GM12878 (cell line): ENCODE data around the gene ZMIZ1. TPM values are rescaled to one million over a fixed set of nuclear protein-coding genes. Genes with fewer than 3 reads are reported as not detected.

ENCODE experiments used
- ATF7 ChIP-seq: fragments of 450-650 bp; IDR thresholded peaks from 2 replicates; pipeline ENCODE4 v1.6.1; 2016; ENCODE audit warnings: low read depth, mild to moderate bottlenecking
- BMI1 ChIP-seq: fragments of 450-650 bp; IDR thresholded peaks from 2 replicates; pipeline ENCODE4 v1.6.1; 2016; ENCODE audit warnings: mild to moderate bottlenecking, moderate library complexity, borderline replicate concordance
- CBX3 ChIP-seq: fragments of 200-600 bp; sonication (generic); IDR thresholded peaks from 2 replicates; pipeline ENCODE4 v1.6.1; 2016; ENCODE audit warnings: low read depth, borderline replicate concordance
- CREM ChIP-seq: IDR thresholded peaks from 2 replicates; pipeline ENCODE4 v1.6.1; 2014; ENCODE audit warnings: antibody characterized with exemption, low read depth
- DPF2 ChIP-seq: fragments of 450-650 bp; IDR thresholded peaks from 2 replicates; pipeline ENCODE4 v1.6.1; 2017; ENCODE audit warnings: mild to moderate bottlenecking
- EED ChIP-seq: sonication (generic); IDR thresholded peaks from 2 replicates; pipeline ENCODE4 v1.6.1; 2016; ENCODE audit warnings: antibody characterized with exemption, low read depth
- GABPA ChIP-seq: IDR thresholded peaks from 2 replicates; pipeline ENCODE4 v1.6.1; 2014; ENCODE audit warnings: antibody characterized with exemption, low read depth, mild to moderate bottlenecking, inconsistent platforms
- GATAD2B ChIP-seq: fragments of 450-650 bp; conservative IDR thresholded peaks from 2 replicates; pipeline ENCODE4 v1.6.1; 2017; ENCODE audit warnings: low read depth, mild to moderate bottlenecking, moderate library complexity
- KDM1A ChIP-seq: fragments of 200-600 bp; sonication (generic); IDR thresholded peaks from 2 replicates; pipeline ENCODE4 v1.6.1; 2016; ENCODE audit warnings: borderline replicate concordance
- KLF5 ChIP-seq: fragments of 450-650 bp; IDR thresholded peaks from 2 replicates; pipeline ENCODE4 v1.6.1; 2014; ENCODE audit warnings: mild to moderate bottlenecking; ENCODE audit not compliant: partially characterized antibody
- MYC ChIP-seq: IDR thresholded peaks from 2 replicates; pipeline ENCODE4 v1.6.1; 2011; ENCODE audit warnings: mild to moderate bottlenecking, low read length, moderate library complexity, inconsistent platforms; ENCODE audit not compliant: insufficient read depth, insufficient replicate concordance, insufficient read length, severe bottlenecking
- NBN ChIP-seq: fragments of 450-650 bp; IDR thresholded peaks from 2 replicates; pipeline ENCODE4 v1.6.1; 2016
- NRF1 ChIP-seq: conservative IDR thresholded peaks from 2 replicates; pipeline ENCODE4 v1.6.1; 2011; ENCODE audit warnings: mild to moderate bottlenecking, low read depth, low read length, improper control_type of control experiment
- PAX5 ChIP-seq: IDR thresholded peaks from 2 replicates; pipeline ENCODE4 v1.6.1; 2011; ENCODE audit warnings: low read depth, low read length, borderline replicate concordance
- POU2F2 ChIP-seq: IDR thresholded peaks from 3 replicates; pipeline ENCODE4 v1.6.1; 2011; ENCODE audit warnings: low read depth, mild to moderate bottlenecking, low read length, borderline replicate concordance
- RB1 ChIP-seq: fragments of 450-650 bp; formaldehyde crosslinking; IDR thresholded peaks from 2 replicates; pipeline ENCODE4 v1.6.1; 2017; ENCODE audit warnings: mild to moderate bottlenecking, borderline replicate concordance
- SIN3A ChIP-seq: IDR thresholded peaks from 2 replicates; pipeline ENCODE4 v1.6.1; 2012; ENCODE audit warnings: low read depth, low read length, improper control_type of control experiment
- SMAD5 ChIP-seq: IDR thresholded peaks from 2 replicates; pipeline ENCODE4 v1.6.1; 2016; ENCODE audit warnings: antibody characterized with exemption, low read depth
- SMARCA5 ChIP-seq: fragments of 450-650 bp; IDR thresholded peaks from 2 replicates; pipeline ENCODE4 v1.6.1; 2017; ENCODE audit warnings: mild to moderate bottlenecking
- SUPT20H ChIP-seq: IDR thresholded peaks from 2 replicates; pipeline ENCODE4 v1.6.1; 2011; ENCODE audit warnings: low read depth, mild to moderate bottlenecking, low read length, moderate library complexity, borderline replicate concordance; ENCODE audit not compliant: control insufficient read depth
- TAF1 ChIP-seq: IDR thresholded peaks from 2 replicates; pipeline ENCODE4 v1.6.1; 2011; ENCODE audit warnings: mild to moderate bottlenecking, low read depth, low read length, borderline replicate concordance
- ZNF384 ChIP-seq: IDR thresholded peaks from 2 replicates; pipeline ENCODE4 v1.6.1; 2012; ENCODE audit warnings: low read depth, mild to moderate bottlenecking, low read length, improper control_type of control experiment, borderline replicate concordance
- polyA plus RNA-seq, 11 experiments: library from polyadenylated mRNA; depleted of rRNA in 4 of 11; unstranded in 6 of 11; stranded (reverse) in 5 of 11; fragments of >200 nt; fragmentation: Nextera tagmentation in 4 of 11; fragmentation: Illumina TruSeq in 1 of 11; extraction: Ambion mirVana in 4 of 11; extraction: Trizol in 1 of 11; gene quantifications; 1 replicate in 1 of 11; 2 replicates in 10 of 11; pipeline versions ENCODE4 v1.2.1 to v1.2.3, GENCODE V29; 2011 to 2016; ENCODE audit warnings: inconsistent platforms in 2 of 11, missing spikeins in 2 of 11, low read depth in 1 of 11
- total RNA-seq, 4 experiments: library from RNA; depleted of rRNA in 3 of 4; stranded (reverse); fragments of >200 nt in 3 of 4; fragmentation: Illumina TruSeq in 1 of 4; extraction: Trizol in 1 of 4; gene quantifications; 2 replicates each; pipeline versions ENCODE4 v1.2.1 to v1.2.3, GENCODE V29; 2013 to 2021
- TF ChIP-seq, protein P1 (sequence below): fragments of 450-650 bp; IDR thresholded peaks from 2 replicates; pipeline ENCODE4 v1.6.1; 2018; ENCODE audit warnings: mild to moderate bottlenecking, low read depth, moderate library complexity; ENCODE audit not compliant: partially characterized antibody
- TF ChIP-seq, protein P2 (sequence below): IDR thresholded peaks from 2 replicates; pipeline ENCODE4 v1.6.1; 2012; ENCODE audit warnings: low read depth, low read length, improper control_type of control experiment
- TF ChIP-seq, protein P3 (sequence below): fragments of 450-650 bp; IDR thresholded peaks from 2 replicates; pipeline ENCODE4 v1.6.1; 2018; ENCODE audit warnings: borderline replicate concordance, mild to moderate bottlenecking; ENCODE audit not compliant: partially characterized antibody
- TF ChIP-seq, protein P4 (sequence below): IDR thresholded peaks from 2 replicates; pipeline ENCODE4 v1.6.1; 2011; ENCODE audit warnings: low read depth, mild to moderate bottlenecking, low read length, moderate library complexity, borderline replicate concordance; ENCODE audit errors: extremely low read depth

ZMIZ1 gene
- total and polyA plus RNA-seq, 10 of the 15 experiments (the other 5 are each of a cell fraction or from before 2014, with no cell fraction given): 3.1 to 82.3 (median 14.9) TPM

DNA sequence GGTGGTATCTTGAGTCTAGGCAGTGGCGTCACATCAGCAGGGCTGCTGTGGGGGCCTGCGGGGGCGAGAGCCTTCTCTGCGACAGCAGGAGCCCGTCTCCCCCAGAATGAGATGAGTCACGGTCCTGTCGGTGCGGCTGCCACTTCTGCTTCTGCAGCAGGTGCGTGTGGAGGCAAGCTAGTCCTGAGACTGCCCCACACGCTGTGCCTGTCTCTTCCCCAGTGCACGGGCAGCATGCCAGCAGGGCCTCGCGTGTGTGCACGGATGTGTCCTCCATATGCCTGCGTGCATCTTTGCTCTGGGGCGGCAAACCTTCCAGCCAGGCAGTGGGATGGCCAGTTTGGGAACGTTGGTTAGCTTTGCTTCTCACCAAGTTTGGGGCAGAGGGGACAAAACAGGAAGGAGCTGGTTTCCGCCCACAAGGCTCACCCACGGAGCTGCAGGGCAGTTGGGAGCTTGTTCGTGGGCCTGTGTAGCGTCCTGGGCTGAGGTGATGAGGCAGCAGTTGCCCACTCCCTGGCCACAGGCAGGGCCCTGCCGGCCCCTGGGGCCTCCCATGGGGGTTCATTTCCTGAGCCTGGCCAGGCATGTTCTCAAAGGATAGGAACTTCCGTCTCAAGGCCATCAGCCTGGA is 217.7 kb downstream of the ZMIZ1 start (continued):
- TF ChIP-seq GATAD2B (peak; percentile 99), CBX3 (no peak), KDM1A (no peak), SIN3A (no peak; the same call in 1 of the 2 replicates), SUPT20H (no peak), BMI1 (peak; percentile 68; the same call in 1 of the 2 replicates), ATF7 (peak; percentile 91), SMAD5 (no peak; the same call in 1 of the 2 replicates), EED (peak; percentile 98), NBN (peak; percentile 97), PAX5 (peak; percentile 95), SMARCA5 (no peak), GABPA (no peak), CREM (peak; percentile 94), POU2F2 (peak; percentile 75; the same call in 2 of the 3 replicates), MYC (peak; percentile 88), RB1 (0 out of 2 replicates have a peak, but pooled peaks have one; percentile 55), ZNF384 (no peak), DPF2 (peak; percentile 99), KLF5 (peak; percentile 90), TAF1 (peak; percentile 42), NRF1 (no peak)
- TF ChIP-seq, protein P1, sequence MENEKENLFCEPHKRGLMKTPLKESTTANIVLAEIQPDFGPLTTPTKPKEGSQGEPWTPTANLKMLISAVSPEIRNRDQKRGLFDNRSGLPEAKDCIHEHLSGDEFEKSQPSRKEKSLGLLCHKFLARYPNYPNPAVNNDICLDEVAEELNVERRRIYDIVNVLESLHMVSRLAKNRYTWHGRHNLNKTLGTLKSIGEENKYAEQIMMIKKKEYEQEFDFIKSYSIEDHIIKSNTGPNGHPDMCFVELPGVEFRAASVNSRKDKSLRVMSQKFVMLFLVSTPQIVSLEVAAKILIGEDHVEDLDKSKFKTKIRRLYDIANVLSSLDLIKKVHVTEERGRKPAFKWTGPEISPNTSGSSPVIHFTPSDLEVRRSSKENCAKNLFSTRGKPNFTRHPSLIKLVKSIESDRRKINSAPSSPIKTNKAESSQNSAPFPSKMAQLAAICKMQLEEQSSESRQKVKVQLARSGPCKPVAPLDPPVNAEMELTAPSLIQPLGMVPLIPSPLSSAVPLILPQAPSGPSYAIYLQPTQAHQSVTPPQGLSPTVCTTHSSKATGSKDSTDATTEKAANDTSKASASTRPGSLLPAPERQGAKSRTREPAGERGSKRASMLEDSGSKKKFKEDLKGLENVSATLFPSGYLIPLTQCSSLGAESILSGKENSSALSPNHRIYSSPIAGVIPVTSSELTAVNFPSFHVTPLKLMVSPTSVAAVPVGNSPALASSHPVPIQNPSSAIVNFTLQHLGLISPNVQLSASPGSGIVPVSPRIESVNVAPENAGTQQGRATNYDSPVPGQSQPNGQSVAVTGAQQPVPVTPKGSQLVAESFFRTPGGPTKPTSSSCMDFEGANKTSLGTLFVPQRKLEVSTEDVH: no peak
- TF ChIP-seq, protein P2, sequence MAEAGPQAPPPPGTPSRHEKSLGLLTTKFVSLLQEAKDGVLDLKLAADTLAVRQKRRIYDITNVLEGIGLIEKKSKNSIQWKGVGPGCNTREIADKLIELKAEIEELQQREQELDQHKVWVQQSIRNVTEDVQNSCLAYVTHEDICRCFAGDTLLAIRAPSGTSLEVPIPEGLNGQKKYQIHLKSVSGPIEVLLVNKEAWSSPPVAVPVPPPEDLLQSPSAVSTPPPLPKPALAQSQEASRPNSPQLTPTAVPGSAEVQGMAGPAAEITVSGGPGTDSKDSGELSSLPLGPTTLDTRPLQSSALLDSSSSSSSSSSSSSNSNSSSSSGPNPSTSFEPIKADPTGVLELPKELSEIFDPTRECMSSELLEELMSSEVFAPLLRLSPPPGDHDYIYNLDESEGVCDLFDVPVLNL: no peak
- TF ChIP-seq, protein P3, sequence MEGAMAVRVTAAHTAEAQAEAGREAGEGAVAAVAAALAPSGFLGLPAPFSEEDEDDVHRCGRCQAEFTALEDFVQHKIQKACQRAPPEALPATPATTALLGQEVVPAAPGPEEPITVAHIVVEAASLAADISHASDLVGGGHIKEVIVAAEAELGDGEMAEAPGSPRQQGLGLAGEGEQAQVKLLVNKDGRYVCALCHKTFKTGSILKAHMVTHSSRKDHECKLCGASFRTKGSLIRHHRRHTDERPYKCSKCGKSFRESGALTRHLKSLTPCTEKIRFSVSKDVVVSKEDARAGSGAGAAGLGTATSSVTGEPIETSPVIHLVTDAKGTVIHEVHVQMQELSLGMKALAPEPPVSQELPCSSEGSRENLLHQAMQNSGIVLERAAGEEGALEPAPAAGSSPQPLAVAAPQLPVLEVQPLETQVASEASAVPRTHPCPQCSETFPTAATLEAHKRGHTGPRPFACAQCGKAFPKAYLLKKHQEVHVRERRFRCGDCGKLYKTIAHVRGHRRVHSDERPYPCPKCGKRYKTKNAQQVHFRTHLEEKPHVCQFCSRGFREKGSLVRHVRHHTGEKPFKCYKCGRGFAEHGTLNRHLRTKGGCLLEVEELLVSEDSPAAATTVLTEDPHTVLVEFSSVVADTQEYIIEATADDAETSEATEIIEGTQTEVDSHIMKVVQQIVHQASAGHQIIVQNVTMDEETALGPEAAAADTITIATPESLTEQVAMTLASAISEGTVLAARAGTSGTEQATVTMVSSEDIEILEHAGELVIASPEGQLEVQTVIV: no peak
- TF ChIP-seq, protein P4, sequence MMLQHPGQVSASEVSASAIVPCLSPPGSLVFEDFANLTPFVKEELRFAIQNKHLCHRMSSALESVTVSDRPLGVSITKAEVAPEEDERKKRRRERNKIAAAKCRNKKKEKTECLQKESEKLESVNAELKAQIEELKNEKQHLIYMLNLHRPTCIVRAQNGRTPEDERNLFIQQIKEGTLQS: no peak
